GM12892 (cell line): ENCODE results near the gene PEPD.

Source experiments
- POLR2A ChIP-seq: IDR thresholded peaks from 2 replicates; pipeline ENCODE4 v1.6.1; 2011; ENCODE audit warnings: low read depth, low read length, control low read depth
- POLR2AphosphoS5 ChIP-seq: IDR thresholded peaks from 2 replicates; pipeline ENCODE4 v1.6.1; 2011; ENCODE audit warnings: low read depth, low read length, control low read depth

- TF ChIP-seq POLR2A (no peak), POLR2AphosphoS5 (no peak)
Observed at GRCh38 chr19:33375837-33376159, 145.8 kb downstream of the PEPD start.
